Lower leg skin (tissue), 4 donors: ENCODE results near the gene ELP4. TPM values are rescaled to one million over a fixed set of nuclear protein-coding genes. Genes with fewer than 3 reads are reported as not detected.

Experiments
- DNase-seq, 2 donors: peaks; one replicate each; pipeline ENCODE4 v3.0.0-alpha.2; 2019; ENCODE audit warnings: low spot score in 2 of 2
- H3K4me3 ChIP-seq: fragments of 200-600 bp; sonication (generic); 2 replicates; pipeline ENCODE4 v1.5.1; 2017; ENCODE audit warnings: mild to moderate bottlenecking, low read depth; ENCODE audit not compliant: poor library complexity, severe bottlenecking
- CTCF ChIP-seq, 3 donors: fragments of 450-650 bp; IDR thresholded peaks; one replicate each; pipeline ENCODE4 v1.5.1; 2016; ENCODE audit warnings: antibody characterized with exemption in 3 of 3, mild to moderate bottlenecking in 3 of 3, moderate library complexity in 2 of 3
- POLR2A ChIP-seq, 2 donors: fragments of 450-650 bp; IDR thresholded peaks; one replicate each; pipeline ENCODE4 v1.6.1; 2016 to 2017; ENCODE audit warnings: antibody characterized with exemption in 2 of 2, mild to moderate bottlenecking in 1 of 2, moderate library complexity in 1 of 2
- WGBS, 2 donors: methylation state at CpG; one replicate each; pipeline ENCODE4 v1.1.5; 2018; 5-methylcytosine and 5-hydroxymethylcytosine counted together
- intact Hi-C: fragments of 100-400 bp; cut with DNase I; formaldehyde crosslinking; loops from one replicate; pipeline ENCODE4 v1.15.0; 2023; ENCODE audit warnings: low total_unique reads
- total RNA-seq, 4 donors: library from RNA; depleted of rRNA; stranded (reverse); fragments of >200 nt; gene quantifications; one replicate each; pipeline ENCODE4 v1.1.0, GENCODE V29; 2016

ELP4 gene
- total RNA-seq, 4 donors from 2014 or later: 20.6 to 23.3 (median 22.2) TPM

GRCh38 chr11:31794548-31794947, 285.0 kb downstream of the ELP4 start:
- H3K4me3 ChIP-seq: no peak overlapping the region
- TF ChIP-seq POLR2A (IDR thresholded peaks at IDR 0.05) (no peak), CTCF (IDR thresholded peaks at IDR 0.05) (no peak)
- WGBS, 2 donors: 81 to 84% methylated on average over 4 of the region's 4 CpGs
- no peak for DNase-seq
- intact Hi-C loops: no loop called here

- H3K4me3 ChIP-seq: no peak overlapping the region
- 83 to 87% methylated on average over 22 of the region's 22 CpGs for WGBS, 2 donors
- peak in 1 of 2 donors; percentile 48 for DNase-seq
- intact Hi-C loops: no loop called here
- TF ChIP-seq CTCF (IDR thresholded peaks at IDR 0.05): no peak
Measured at GRCh38 chr11:31795706-31796498, 286.3 kb downstream of the ELP4 start.

GRCh38 chr11:31796499-31797189, 287.1 kb downstream of the ELP4 start:
- no peak overlapping the region for H3K4me3 ChIP-seq
- intact Hi-C loops: no loop called here
- TF ChIP-seq CTCF (IDR thresholded peaks at IDR 0.05): no peak
- TF ChIP-seq POLR2A (IDR thresholded peaks at IDR 0.05): no peak
- peak in 1 of 2 donors; percentile 77 for DNase-seq
- WGBS, 2 donors: 70 to 71% methylated on average over 19 of the region's 19 CpGs

GRCh38 chr11:31797190-31798056, 287.9 kb downstream of the ELP4 start:
- 31 to 40% methylated on average over 31 of the region's 31 CpGs for WGBS, 2 donors
- H3K4me3 ChIP-seq: no peak overlapping the region
- DNase-seq: no peak
- intact Hi-C loops: no loop called here
- no peak for TF ChIP-seq POLR2A (IDR thresholded peaks at IDR 0.05)
- TF ChIP-seq CTCF (IDR thresholded peaks at IDR 0.05): no peak

- WGBS, 2 donors: 5 to 15% methylated on average over 21 of the region's 21 CpGs
- TF ChIP-seq POLR2A (IDR thresholded peaks at IDR 0.05) (no peak), CTCF (IDR thresholded peaks at IDR 0.05) (no peak)
- DNase-seq: no peak
- intact Hi-C loops: no loop called here
- H3K4me3 ChIP-seq: no peak overlapping the region
Measured at GRCh38 chr11:31798057-31798553, 288.5 kb downstream of the ELP4 start.
